Ascending aorta (tissue), 2 donors: ENCODE results near the gene YKT6. TPM values are rescaled to one million over a fixed set of nuclear protein-coding genes. Genes with fewer than 3 reads are reported as not detected.

Experiments
- DNase-seq, 2 donors: peaks; one replicate each; pipeline ENCODE4 v3.0.0-alpha.2; 2019; ENCODE audit warnings: low spot score in 2 of 2
- H3K27ac ChIP-seq, 2 donors: fragments of 200-600 bp; sonication (generic); one replicate each; pipeline ENCODE4 v1.5.1; 2016 to 2017; ENCODE audit warnings: mild to moderate bottlenecking in 1 of 2
- H3K27me3 ChIP-seq: fragments of 200-600 bp; sonication (generic); one replicate; pipeline ENCODE4 v1.5.1; 2017
- H3K36me3 ChIP-seq, 2 donors: fragments of 200-600 bp; sonication (generic); one replicate each; pipeline ENCODE4 v1.5.1; 2016
- H3K4me1 ChIP-seq, 2 donors: fragments of 200-600 bp; sonication (generic); one replicate each; pipeline ENCODE4 v1.5.1; 2016 to 2017; ENCODE audit warnings: mild to moderate bottlenecking in 1 of 2
- H3K4me3 ChIP-seq, 2 donors: fragments of 200-600 bp; sonication (generic); one replicate each; pipeline ENCODE4 v1.5.1; 2016 to 2017; ENCODE audit warnings: mild to moderate bottlenecking in 1 of 2
- H3K9me3 ChIP-seq, 2 donors: fragments of 200-600 bp; sonication (generic); one replicate each; pipeline ENCODE4 v1.5.1; 2016
- intact Hi-C: fragments of 100-400 bp; cut with DNase I; formaldehyde crosslinking; loops from one replicate; pipeline ENCODE4 v1.15.1; 2023
- total RNA-seq: library from RNA; depleted of rRNA; stranded (reverse); fragments of >200 nt; gene quantifications from one replicate; pipeline ENCODE4 v1.1.0, GENCODE V29; 2016
- TF ChIP-seq, protein P1 (sequence below), 3 experiments: fragments of 200-600 bp in 2 of 3; fragments of 450-650 bp in 1 of 3; sonication (generic) in 2 of 3; IDR thresholded peaks; one replicate each; pipeline ENCODE4 v1.5.1; 2016 to 2019; ENCODE audit warnings: antibody characterized with exemption in 3 of 3, mild to moderate bottlenecking in 1 of 3, moderate library complexity in 1 of 3

Gene YKT6
- total RNA-seq, 1 donor from 2014 or later, result 40.1 TPM

DNA sequence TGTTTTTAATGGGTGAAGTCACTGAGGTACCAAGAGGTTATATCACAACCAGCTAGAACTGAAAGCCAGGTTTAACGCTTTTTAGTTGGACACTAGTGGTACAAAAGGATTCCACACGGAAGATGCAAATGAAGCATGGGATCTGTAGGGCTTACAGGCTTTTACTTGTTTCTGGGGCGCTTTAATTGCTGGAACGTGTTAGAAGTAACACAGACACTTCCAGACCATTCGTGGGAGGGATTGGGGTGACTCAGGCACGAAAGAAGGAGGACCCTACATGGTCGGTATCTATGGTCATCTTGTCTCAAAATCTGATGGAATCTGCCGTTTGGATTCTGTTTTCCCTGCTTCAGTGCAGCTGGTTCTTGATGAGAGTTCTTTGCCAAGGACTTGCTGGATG lies 1.0 kb downstream of the YKT6 start:
- H3K27me3 ChIP-seq, result no peaks in the 10 kb centered on the region
- TF ChIP-seq, protein P1, sequence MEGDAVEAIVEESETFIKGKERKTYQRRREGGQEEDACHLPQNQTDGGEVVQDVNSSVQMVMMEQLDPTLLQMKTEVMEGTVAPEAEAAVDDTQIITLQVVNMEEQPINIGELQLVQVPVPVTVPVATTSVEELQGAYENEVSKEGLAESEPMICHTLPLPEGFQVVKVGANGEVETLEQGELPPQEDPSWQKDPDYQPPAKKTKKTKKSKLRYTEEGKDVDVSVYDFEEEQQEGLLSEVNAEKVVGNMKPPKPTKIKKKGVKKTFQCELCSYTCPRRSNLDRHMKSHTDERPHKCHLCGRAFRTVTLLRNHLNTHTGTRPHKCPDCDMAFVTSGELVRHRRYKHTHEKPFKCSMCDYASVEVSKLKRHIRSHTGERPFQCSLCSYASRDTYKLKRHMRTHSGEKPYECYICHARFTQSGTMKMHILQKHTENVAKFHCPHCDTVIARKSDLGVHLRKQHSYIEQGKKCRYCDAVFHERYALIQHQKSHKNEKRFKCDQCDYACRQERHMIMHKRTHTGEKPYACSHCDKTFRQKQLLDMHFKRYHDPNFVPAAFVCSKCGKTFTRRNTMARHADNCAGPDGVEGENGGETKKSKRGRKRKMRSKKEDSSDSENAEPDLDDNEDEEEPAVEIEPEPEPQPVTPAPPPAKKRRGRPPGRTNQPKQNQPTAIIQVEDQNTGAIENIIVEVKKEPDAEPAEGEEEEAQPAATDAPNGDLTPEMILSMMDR (IDR thresholded peaks at IDR 0.05), result no peak
- peaks cover 16 to 25% of the 10 kb centered on the region in 2 donors for H3K36me3 ChIP-seq
- peak overlapping the region; percentile 67 to 88 for H3K4me3 ChIP-seq
- DNase-seq, result no peak
- H3K4me1 ChIP-seq, result no peaks in the 10 kb centered on the region
- H3K27ac ChIP-seq, result no peak overlapping the region
- intact Hi-C loops, result loop anchor here (1.0 to 5.0 kb wide), 4 partner anchors 57 to 183 kb away; partner anchors contain the start of gene POLD2
- no peaks in the 10 kb centered on the region for H3K9me3 ChIP-seq

DNA sequence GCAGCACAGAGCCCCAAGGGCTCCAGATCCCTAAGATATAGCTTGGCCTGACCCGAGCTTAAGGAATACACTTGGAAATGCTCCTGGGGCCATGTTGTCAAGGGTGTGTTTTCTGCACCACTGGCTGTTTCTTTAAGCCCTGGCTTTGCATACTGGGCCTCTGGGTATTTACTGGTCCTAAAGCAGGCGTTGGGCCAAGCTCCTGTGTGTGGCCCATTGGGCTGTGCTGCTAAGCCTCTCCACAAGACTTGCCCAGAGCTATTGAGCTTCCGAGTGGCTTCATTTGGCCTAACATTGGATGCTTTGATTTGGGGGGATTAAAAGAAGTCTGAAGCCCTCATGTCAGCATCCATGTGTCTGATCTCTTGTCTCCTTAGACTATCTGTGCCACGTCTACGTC lies 5.2 kb downstream of the YKT6 start:
- Histone ChIP-seq H3K4me1 (no peaks in the 10 kb centered on the region), H3K4me3 (no peak overlapping the region), H3K27ac (no peak overlapping the region), H3K9me3 (no peaks in the 10 kb centered on the region), H3K36me3 (peaks cover 54 to 67% of the 10 kb centered on the region in 2 donors), H3K27me3 (no peaks in the 10 kb centered on the region)
- TF ChIP-seq, protein P1 (IDR thresholded peaks at IDR 0.05), result no peak
- DNase-seq, result no peak
- intact Hi-C loops, result no loop called here

GRCh38 chr7:44208085-44208484 lies 7.3 kb downstream of the YKT6 start:
- no peak for DNase-seq
- Histone ChIP-seq H3K4me1 (no peaks in the 10 kb centered on the region), H3K36me3 (peaks cover 74 to 87% of the 10 kb centered on the region in 2 donors), H3K27ac (no peak overlapping the region), H3K9me3 (no peaks in the 10 kb centered on the region), H3K4me3 (no peak overlapping the region), H3K27me3 (no peaks in the 10 kb centered on the region)
- TF ChIP-seq, protein P1 (IDR thresholded peaks at IDR 0.05), result no peak
- intact Hi-C loops, result no loop called here

GRCh38 chr7:44210107-44210506 lies 9.3 kb downstream of the YKT6 start:
- intact Hi-C loops, result no loop called here
- TF ChIP-seq, protein P1 (IDR thresholded peaks at IDR 0.05), result no peak
- DNase-seq, result no peak
- H3K27me3 ChIP-seq, result no peaks in the 10 kb centered on the region
- no peak overlapping the region for H3K4me3 ChIP-seq
- no peaks in the 10 kb centered on the region for H3K9me3 ChIP-seq
- H3K27ac ChIP-seq, result no peak overlapping the region
- no peaks in the 10 kb centered on the region for H3K4me1 ChIP-seq
- peaks cover 78% of the 10 kb centered on the region in 2 donors for H3K36me3 ChIP-seq

- Histone ChIP-seq H3K4me1 (no peaks in the 10 kb centered on the region), H3K4me3 (no peak overlapping the region), H3K36me3 (peaks cover 67% of the 10 kb centered on the region in 2 donors), H3K27me3 (no peaks in the 10 kb centered on the region), H3K9me3 (no peaks in the 10 kb centered on the region), H3K27ac (no peak overlapping the region)
- no peak for DNase-seq
- intact Hi-C loops, result no loop called here
- TF ChIP-seq, protein P1 (IDR thresholded peaks at IDR 0.05), result no peak
Observed at GRCh38 chr7:44211126-44211675, 10.4 kb downstream of the YKT6 start.

DNA sequence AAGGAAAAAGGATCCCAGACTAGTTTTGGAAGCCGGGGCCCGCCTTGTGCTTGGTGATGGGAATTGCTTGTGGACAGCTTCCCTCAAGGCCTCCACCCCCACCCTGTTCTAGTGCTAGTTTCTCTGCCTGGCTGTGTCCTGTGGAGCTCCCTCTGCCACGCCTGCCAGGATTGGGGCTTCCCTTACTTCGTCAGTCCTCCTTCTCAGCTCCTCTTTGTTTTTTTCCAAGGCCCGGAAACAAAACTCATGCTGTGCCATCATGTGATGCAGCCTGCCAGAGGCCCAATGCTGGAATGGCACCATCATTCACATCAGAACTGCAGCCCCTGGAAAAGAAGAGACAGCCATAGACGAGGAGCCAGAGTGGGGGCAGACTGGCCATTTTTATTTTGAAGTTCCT lies 11.2 kb downstream of the YKT6 start:
- Histone ChIP-seq H3K4me3 (no peak overlapping the region), H3K27ac (no peak overlapping the region), H3K4me1 (no peaks in the 10 kb centered on the region), H3K36me3 (peaks cover 59 to 66% of the 10 kb centered on the region in 2 donors), H3K9me3 (no peaks in the 10 kb centered on the region), H3K27me3 (no peaks in the 10 kb centered on the region)
- TF ChIP-seq, protein P1 (IDR thresholded peaks at IDR 0.05), result no peak
- no peak for DNase-seq
- intact Hi-C loops, result no loop called here
